Smooth muscle cell (in vitro differentiated cells): ENCODE results near the gene CPTP. TPM values are rescaled to one million over a fixed set of nuclear protein-coding genes. Genes with fewer than 3 reads are reported as not detected.
"Not testable (repeated sequence)": the region's sequence is repeated elsewhere in the genome, so short reads cannot be mapped to it uniquely, and the experiment has no call there.

Experiments
- DNase-seq: peaks from one replicate; lab custom pipeline; 2025; ENCODE audit not compliant: unreplicated experiment; lab: John Stamatoyannopoulos, UW
- H2AFZ ChIP-seq: fragments of 200-600 bp; sonication (generic); 2 replicates; pipeline ENCODE4 v1.6.0; 2016; ENCODE audit warnings: antibody characterized with exemption, low read depth, mild to moderate bottlenecking
- H3F3A ChIP-seq: fragments of 200-600 bp; sonication (generic); 2 replicates; pipeline ENCODE4 v1.6.0; 2017; ENCODE audit warnings: antibody characterized with exemption, low read depth
- H3K27ac ChIP-seq: fragments of 200-600 bp; sonication (generic); 2 replicates; pipeline ENCODE4 v1.5.1; 2016; ENCODE audit warnings: low read depth, mild to moderate bottlenecking
- H3K27me3 ChIP-seq: fragments of 200-600 bp; sonication (generic); 2 replicates; pipeline ENCODE4 v1.6.1; 2016; ENCODE audit warnings: low read depth, mild to moderate bottlenecking
- H3K36me3 ChIP-seq: fragments of 200-600 bp; sonication (generic); 2 replicates; pipeline ENCODE4 v1.5.1; 2016; ENCODE audit warnings: low read depth
- H3K4me1 ChIP-seq: fragments of 200-600 bp; sonication (generic); 2 replicates; pipeline ENCODE4 v1.5.1; 2016; ENCODE audit warnings: low read depth
- H3K4me2 ChIP-seq: fragments of 200-600 bp; sonication (generic); 2 replicates; pipeline ENCODE4 v1.6.0; 2016; ENCODE audit warnings: mild to moderate bottlenecking
- H3K4me3 ChIP-seq: fragments of 200-600 bp; sonication (generic); 2 replicates; pipeline ENCODE4 v1.5.1; 2016; ENCODE audit warnings: mild to moderate bottlenecking
- H3K79me2 ChIP-seq: fragments of 200-600 bp; sonication (generic); 2 replicates; pipeline ENCODE4 v1.6.0; 2016; ENCODE audit warnings: low read depth, mild to moderate bottlenecking
- H3K9ac ChIP-seq: fragments of 200-600 bp; sonication (generic); 2 replicates; pipeline ENCODE4 v1.6.0; 2016; ENCODE audit warnings: low read depth
- H3K9me3 ChIP-seq: fragments of 200-600 bp; sonication (generic); replicated peaks from 2 replicates; pipeline ENCODE4 v1.5.1; 2016; ENCODE audit warnings: low read depth
- H4K20me1 ChIP-seq: fragments of 200-600 bp; sonication (generic); 2 replicates; pipeline ENCODE4 v1.6.0; 2016; ENCODE audit warnings: low read depth
- WGBS: methylation state at CpG from one replicate; pipeline ENCODE4 v1.1.7; 2016; ENCODE audit warnings: low lambda C conversion rate; 5-methylcytosine and 5-hydroxymethylcytosine counted together
- polyA plus RNA-seq: library from polyadenylated mRNA; unstranded; fragments of >200 nt; fragmentation: Nextera tagmentation; extraction: Ambion mirVana; gene quantifications from 2 replicates; pipeline ENCODE4 v1.2.1, GENCODE V29; 2016
- total RNA-seq: library from RNA; depleted of rRNA; stranded (reverse); fragments of >200 nt; gene quantifications from 2 replicates; pipeline ENCODE4 v1.2.3, GENCODE V29; 2014
- TF ChIP-seq, protein P1 (sequence below): fragments of 200-600 bp; sonication (generic); IDR thresholded peaks from 2 replicates; pipeline ENCODE4 v1.5.1; 2017; ENCODE audit warnings: borderline replicate concordance, mild to moderate bottlenecking, antibody characterized with exemption; ENCODE audit not compliant: insufficient read depth, poor library complexity, severe bottlenecking

The CPTP gene
- total and polyA plus RNA-seq, 2 experiments from 2014 or later: 16.2 to 34.3 TPM

DNA sequence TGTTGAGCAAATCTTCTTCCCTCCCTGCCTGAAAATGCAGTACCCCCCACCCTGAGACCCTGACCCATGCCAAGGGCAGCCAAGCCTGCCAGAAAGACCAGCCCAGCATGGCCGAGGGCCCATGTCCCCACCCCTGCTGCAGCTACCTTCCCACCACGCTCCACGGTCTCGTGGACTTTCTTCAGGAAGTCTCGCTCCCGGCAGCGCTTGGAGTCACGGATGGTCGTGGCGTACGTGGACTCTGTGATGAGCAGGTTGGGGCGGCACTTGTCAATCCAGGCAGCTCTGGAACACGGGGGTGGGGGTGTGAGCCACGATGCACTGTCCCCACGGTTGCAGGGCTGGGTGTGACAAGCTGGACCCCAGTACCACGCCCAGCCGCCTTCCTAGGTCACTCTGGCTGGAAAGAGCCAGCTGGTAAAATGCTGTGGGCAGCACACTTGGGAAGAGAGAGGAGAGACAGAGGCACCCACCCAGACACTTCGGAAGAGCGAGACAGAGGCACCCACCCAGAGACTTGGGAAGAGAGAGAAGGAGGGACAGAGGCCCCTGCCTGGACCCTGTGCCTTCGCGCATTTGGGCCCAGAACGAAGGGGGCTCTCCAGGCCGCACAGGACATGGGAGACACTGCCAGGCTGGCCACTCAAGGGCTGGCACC is 9.8 kb upstream of the CPTP start:
- H2AFZ ChIP-seq: no peak overlapping the region
- H3K79me2 ChIP-seq: peaks cover 22% of the 10 kb centered on the region
- TF ChIP-seq, protein P1, sequence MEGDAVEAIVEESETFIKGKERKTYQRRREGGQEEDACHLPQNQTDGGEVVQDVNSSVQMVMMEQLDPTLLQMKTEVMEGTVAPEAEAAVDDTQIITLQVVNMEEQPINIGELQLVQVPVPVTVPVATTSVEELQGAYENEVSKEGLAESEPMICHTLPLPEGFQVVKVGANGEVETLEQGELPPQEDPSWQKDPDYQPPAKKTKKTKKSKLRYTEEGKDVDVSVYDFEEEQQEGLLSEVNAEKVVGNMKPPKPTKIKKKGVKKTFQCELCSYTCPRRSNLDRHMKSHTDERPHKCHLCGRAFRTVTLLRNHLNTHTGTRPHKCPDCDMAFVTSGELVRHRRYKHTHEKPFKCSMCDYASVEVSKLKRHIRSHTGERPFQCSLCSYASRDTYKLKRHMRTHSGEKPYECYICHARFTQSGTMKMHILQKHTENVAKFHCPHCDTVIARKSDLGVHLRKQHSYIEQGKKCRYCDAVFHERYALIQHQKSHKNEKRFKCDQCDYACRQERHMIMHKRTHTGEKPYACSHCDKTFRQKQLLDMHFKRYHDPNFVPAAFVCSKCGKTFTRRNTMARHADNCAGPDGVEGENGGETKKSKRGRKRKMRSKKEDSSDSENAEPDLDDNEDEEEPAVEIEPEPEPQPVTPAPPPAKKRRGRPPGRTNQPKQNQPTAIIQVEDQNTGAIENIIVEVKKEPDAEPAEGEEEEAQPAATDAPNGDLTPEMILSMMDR: no peak
- 98% methylated on average over 23 of the region's 23 CpGs for WGBS
- no peak overlapping the region for H3K4me3 ChIP-seq
- H3K9ac ChIP-seq: no peak overlapping the region
- H3K36me3 ChIP-seq: no peaks in the 10 kb centered on the region
- H3K9me3 ChIP-seq: no peaks in the 10 kb centered on the region
- H4K20me1 ChIP-seq: peaks cover 83% of the 10 kb centered on the region
- no peak for DNase-seq
- no peak overlapping the region for H3K27ac ChIP-seq
- H3F3A ChIP-seq: peaks cover 4% of the 10 kb centered on the region
- no peaks in the 10 kb centered on the region for H3K27me3 ChIP-seq
- H3K4me2 ChIP-seq: no peak overlapping the region
- H3K4me1 ChIP-seq: peaks cover under 1% of the 10 kb centered on the region

DNA sequence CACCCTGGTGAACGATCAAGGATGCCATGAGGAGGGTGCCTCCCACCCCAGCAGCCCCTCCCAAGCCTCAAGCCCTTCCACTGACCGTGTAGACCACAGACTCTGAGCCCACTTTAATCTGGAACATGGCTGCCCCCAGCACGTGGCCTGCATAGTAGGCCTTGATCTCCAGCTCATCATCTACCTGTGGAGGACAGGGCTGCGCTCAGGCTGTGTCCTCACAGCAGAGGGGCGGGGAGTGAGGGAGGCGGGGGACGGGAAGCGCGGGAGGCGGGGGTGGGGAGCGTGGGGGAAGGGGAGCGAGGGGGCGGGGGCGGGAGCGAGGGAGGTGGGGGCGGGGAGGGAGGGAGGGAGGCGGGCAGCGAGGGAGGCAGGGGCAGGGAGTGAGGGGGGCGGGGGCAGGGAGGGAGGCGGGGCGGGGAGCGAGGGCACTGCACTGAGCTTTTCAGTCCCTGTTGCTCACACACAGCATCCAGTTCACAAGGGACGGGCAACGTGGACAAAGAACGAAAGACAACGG is 9.1 kb upstream of the CPTP start:
- Histone ChIP-seq H3K4me2 (no peak overlapping the region), H3K79me2 (peaks cover 26% of the 10 kb centered on the region), H3K27me3 (no peaks in the 10 kb centered on the region), H3F3A (no peaks in the 10 kb centered on the region), H4K20me1 (peaks cover 83% of the 10 kb centered on the region), H3K9me3 (no peaks in the 10 kb centered on the region), H3K4me3 (no peak overlapping the region), H2AFZ (no peak overlapping the region), H3K4me1 (no peaks in the 10 kb centered on the region), H3K9ac (no peak overlapping the region), H3K36me3 (no peaks in the 10 kb centered on the region), H3K27ac (no peak overlapping the region)
- TF ChIP-seq, protein P1: no peak
- DNase-seq: no peak
- WGBS: 52% methylated on average over 16 of the region's 26 CpGs

DNA sequence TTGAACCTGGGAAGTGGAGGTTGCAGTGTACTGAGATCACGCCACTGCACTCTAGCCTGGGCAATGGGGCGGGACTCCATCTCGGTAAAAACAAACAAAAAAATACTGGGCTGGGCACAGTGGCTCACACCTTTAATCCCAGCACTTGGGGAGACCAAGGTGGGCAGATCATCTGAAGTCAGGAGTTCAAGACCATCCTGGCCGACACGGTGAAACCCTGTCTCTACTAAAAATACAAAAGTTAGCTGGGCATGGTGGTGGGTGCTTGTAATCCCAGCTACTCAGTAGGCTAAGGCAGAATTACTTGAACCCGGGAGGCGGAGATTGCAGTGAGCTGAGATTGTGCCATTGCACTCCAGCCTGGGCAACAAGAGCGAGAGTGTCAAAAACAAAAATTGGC is 8.4 kb upstream of the CPTP start:
- H3K27me3 ChIP-seq, H2AFZ ChIP-seq, H3K9me3 ChIP-seq, H3K27ac ChIP-seq, H3K36me3 ChIP-seq, DNase-seq, H3K4me2 ChIP-seq, H3K9ac ChIP-seq, H3K4me1 ChIP-seq, H3K4me3 ChIP-seq, H3F3A ChIP-seq: not testable (repeated sequence)
- Histone ChIP-seq H3K79me2 (peaks cover 33% of the 10 kb centered on the region), H4K20me1 (peaks cover 85% of the 10 kb centered on the region)
- WGBS: 95% methylated on average over 8 of the region's 8 CpGs

DNA sequence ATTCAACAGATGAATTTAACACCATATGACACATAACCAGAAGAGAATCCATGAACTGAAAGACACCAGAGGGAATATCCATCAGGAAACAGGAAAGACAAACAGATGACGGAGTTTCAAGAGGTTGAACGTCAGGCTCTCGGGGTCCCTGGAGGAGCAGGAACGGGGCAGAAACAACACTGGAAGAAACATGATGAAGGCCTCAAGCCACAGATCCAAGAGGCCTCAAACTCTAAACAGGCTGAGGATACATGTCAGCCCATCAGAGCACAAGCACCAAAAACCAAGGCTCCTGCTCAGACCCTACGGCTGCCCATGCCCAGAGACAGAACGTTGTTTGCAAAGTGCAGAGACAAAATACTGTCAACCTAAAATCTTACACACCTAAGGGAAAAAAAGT is 7.2 kb upstream of the CPTP start:
- TF ChIP-seq, protein P1: no peak
- Histone ChIP-seq H2AFZ (no peak overlapping the region), H3K36me3 (no peaks in the 10 kb centered on the region), H3F3A (no peaks in the 10 kb centered on the region), H3K79me2 (peaks cover 45% of the 10 kb centered on the region), H3K9ac (no peak overlapping the region), H3K27me3 (no peaks in the 10 kb centered on the region), H3K4me3 (no peak overlapping the region), H3K4me2 (no peak overlapping the region), H4K20me1 (peaks cover 89% of the 10 kb centered on the region), H3K9me3 (no peaks in the 10 kb centered on the region), H3K4me1 (no peaks in the 10 kb centered on the region), H3K27ac (peak overlapping the region; percentile 72)
- no peak for DNase-seq
- WGBS: 95% methylated on average over 6 of the region's 6 CpGs
